H1 (cell line): ENCODE data around the gene RBM8A. TPM values are rescaled to one million over a fixed set of nuclear protein-coding genes. Genes with fewer than 3 reads are reported as not detected.
A peak's percentile ranks its signal among the peaks of the same experiment; 100 is the strongest.

ENCODE experiments used
- CBX8 ChIP-seq: fragments of 300-800, 300-1000 bp; sonication (generic); IDR thresholded peaks from 2 replicates; pipeline ENCODE4 v1.7.1; 2016; ENCODE audit warnings: low read depth, low read length, borderline replicate concordance
- KDM5A ChIP-seq: fragments of 200-600 bp; IDR thresholded peaks from 2 replicates; pipeline ENCODE4 v1.7.1; 2012; ENCODE audit warnings: mild to moderate bottlenecking, low read length, inconsistent platforms, mixed read lengths
- MAX ChIP-seq: IDR thresholded peaks from 2 replicates; pipeline ENCODE4 v1.6.1; 2012; ENCODE audit warnings: inconsistent platforms
- POLR2A ChIP-seq, 2 experiments: IDR thresholded peaks; 1 replicate in 1 of 2; 2 replicates in 1 of 2; pipeline ENCODE4 v1.6.1; 2011; ENCODE audit warnings: low read depth in 2 of 2, low read length in 2 of 2, mild to moderate bottlenecking in 2 of 2; ENCODE audit errors: control extremely low read depth in 1 of 2
- TAF1 ChIP-seq: IDR thresholded peaks from 2 replicates; pipeline ENCODE4 v1.6.1; 2011; ENCODE audit warnings: mild to moderate bottlenecking, low read depth, low read length
- YY1 ChIP-seq: IDR thresholded peaks from 2 replicates; pipeline ENCODE4 v1.6.1; 2011; ENCODE audit warnings: low read depth, mild to moderate bottlenecking, low read length
- polyA plus RNA-seq, 7 experiments: library from polyadenylated mRNA; depleted of rRNA in 3 of 7; stranded (reverse) in 5 of 7; unstranded in 2 of 7; fragments of >200 nt in 5 of 7; fragments of 200-250 nt in 2 of 7; gene quantifications; 1 replicate in 5 of 7; 2 replicates in 1 of 7; 4 replicates in 1 of 7; pipeline versions ENCODE4 v1.2.1 to v1.2.3, GENCODE V29; 2011 to 2013; ENCODE audit warnings: missing spikeins in 2 of 7, mixed read lengths in 2 of 7
- total RNA-seq: library from RNA; stranded (reverse); fragmentation: NEBNext Ultra II Directional; extraction: Animal tissue kit (Norgen Biotek cat#: 25700); gene quantifications from 2 replicates; pipeline ENCODE4 v1.2.1, GENCODE V29; 2021

The RBM8A gene
- total and polyA plus RNA-seq, 2 of the 8 experiments (the other 6 are each of a cell fraction or from before 2014, with no cell fraction given), result 125 to 216 TPM

GRCh38 chr1:145927063-145927886 lies at the start of gene RBM8A (continued):
- TF ChIP-seq POLR2A (IDR thresholded peaks at IDR 0.05; ENCODE audit: control extremely low read depth in 1 of 2, low read depth in 2 of 2, low read length in 2 of 2) (peak; percentile 88 to 92), KDM5A (peak; percentile 87), MAX (peak; percentile 48; the same call in 1 of the 2 replicates), CBX8 (no peak), TAF1 (peak; percentile 79), YY1 (peak; percentile 98)
